ENCODE data around the gene RHOJ. TPM values are rescaled to one million over a fixed set of nuclear protein-coding genes. Genes with fewer than 3 reads are reported as not detected.

The RHOJ gene
- total RNA-seq, 1 donor = 0.43 TPM

DNA sequence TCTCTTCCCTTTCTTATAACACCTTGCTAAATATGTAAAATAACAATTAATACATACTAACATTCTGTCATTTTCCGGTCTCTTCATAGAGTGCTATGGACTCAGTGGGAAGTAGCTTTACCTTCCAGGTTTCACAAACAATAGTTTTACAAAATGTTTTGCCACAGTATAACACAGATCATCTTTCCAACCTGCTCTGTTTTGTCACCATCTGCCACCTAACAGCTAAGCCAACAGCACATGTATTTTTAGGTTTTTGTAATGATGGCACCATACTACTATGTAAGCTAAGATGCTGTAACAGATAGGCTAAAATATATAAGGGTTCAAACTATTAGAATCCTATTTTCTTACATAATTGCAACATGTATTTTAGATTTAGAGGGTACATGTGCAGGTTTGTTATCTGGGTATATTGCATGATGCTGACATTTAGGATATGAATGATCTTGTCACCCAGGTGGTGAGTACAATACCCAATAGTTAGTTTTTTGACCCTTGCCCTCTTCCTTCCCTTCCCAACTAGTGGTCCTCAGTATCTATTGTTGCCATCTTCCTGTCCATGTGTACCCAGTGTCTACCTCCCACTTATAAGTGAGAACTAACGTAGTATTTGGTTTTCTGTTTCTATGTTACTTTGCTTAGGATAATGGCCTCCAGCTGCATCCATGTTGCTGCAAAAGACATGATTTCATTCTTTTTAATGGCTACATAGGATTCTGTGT lies 8.7 kb downstream of the RHOJ start:
- TF ChIP-seq, protein P1, sequence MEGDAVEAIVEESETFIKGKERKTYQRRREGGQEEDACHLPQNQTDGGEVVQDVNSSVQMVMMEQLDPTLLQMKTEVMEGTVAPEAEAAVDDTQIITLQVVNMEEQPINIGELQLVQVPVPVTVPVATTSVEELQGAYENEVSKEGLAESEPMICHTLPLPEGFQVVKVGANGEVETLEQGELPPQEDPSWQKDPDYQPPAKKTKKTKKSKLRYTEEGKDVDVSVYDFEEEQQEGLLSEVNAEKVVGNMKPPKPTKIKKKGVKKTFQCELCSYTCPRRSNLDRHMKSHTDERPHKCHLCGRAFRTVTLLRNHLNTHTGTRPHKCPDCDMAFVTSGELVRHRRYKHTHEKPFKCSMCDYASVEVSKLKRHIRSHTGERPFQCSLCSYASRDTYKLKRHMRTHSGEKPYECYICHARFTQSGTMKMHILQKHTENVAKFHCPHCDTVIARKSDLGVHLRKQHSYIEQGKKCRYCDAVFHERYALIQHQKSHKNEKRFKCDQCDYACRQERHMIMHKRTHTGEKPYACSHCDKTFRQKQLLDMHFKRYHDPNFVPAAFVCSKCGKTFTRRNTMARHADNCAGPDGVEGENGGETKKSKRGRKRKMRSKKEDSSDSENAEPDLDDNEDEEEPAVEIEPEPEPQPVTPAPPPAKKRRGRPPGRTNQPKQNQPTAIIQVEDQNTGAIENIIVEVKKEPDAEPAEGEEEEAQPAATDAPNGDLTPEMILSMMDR (IDR thresholded peaks at IDR 0.05; ENCODE audit: insufficient read depth, low read depth, low read length) = no peak
- no peak for DNase-seq (ENCODE audit: low read depth)
- no peak overlapping the region for H3K4me3 ChIP-seq (ENCODE audit: low read depth, low read length)

DNA sequence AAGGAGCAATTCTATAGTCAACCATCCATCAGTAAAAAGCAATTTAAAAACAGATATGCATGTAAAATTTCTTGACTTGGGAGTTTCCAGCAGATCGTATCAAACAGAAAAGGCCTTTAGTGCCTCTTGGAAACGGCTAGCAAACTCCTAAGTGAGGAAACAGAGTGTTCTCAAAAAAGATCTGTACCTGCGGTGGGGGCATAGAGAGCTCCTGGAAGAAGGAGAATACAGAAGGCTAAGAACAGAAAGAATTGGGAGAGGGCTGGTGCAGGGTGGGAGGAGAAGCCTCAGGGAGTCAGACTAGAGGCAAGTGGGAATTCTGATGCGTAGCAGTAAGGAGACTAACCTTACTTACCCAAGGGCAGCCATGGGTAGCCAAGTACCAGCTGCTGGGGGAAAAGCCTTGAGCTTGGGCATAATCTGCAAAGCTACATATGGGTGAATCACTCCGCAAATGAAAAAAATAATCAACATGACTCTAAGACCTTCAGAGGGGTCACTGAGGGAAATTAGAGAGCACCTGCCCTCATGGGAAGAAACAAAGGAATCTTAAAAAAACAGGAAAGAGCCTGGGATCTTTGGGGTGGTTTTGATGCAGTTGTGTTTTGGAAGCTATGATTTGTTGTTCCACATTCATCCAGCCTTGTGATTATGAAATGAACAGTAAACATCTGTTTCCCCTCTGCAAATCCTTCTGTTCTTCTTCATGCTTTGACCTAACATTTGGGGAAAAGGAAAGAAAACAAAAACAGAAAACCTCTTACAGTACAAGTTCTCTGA lies 10.4 kb downstream of the RHOJ start:
- TF ChIP-seq, protein P1 (IDR thresholded peaks at IDR 0.05; ENCODE audit: insufficient read depth, low read depth, low read length) = no peak
- H3K4me3 ChIP-seq (ENCODE audit: low read depth, low read length) = no peak overlapping the region
- peak; percentile 2 for DNase-seq (ENCODE audit: low read depth)

DNA sequence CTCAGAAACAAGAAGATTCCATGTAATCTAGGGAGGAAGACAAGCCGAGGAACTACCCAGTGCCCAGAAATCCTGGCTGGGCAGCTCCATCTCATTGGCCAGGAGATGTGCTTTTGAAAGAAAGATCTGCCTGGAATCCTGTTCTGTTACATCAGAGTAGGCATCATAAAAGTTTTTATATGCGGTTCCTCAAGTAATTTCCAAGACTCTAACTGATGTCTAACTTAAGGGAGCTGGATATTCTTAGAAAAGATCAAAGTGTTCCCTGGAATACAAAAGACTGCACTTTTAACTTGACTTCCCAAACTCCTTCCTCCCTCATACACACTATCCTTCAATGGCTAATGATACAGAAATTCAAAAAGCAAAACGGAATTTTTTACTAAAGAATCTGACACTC lies 16.3 kb downstream of the RHOJ start:
- no peak overlapping the region for H3K4me3 ChIP-seq (ENCODE audit: low read depth, low read length)
- DNase-seq (ENCODE audit: low read depth) = no peak
- TF ChIP-seq, protein P1 (IDR thresholded peaks at IDR 0.05; ENCODE audit: insufficient read depth, low read depth, low read length) = no peak

DNA sequence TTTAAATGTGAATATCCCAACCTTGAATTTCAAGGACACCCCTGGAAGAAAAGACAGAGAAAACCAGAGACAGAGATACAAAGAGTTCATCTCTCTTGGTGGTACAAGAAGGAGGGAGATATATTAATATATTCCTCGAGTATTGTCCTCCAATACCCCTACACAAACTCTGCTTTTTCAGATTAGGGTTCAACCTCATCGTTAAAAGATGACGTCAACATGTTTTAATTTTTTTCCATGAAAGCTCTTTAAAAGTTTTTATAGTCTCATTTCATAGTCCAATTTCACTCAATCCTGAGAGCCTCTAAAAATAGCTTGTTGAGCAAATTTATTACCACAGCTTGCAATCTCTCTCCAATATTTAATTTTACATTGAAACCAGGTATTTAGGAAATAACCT lies 19.4 kb downstream of the RHOJ start:
- no peak overlapping the region for H3K4me3 ChIP-seq (ENCODE audit: low read depth, low read length)
- no peak for DNase-seq (ENCODE audit: low read depth)
- TF ChIP-seq, protein P1 (IDR thresholded peaks at IDR 0.05; ENCODE audit: insufficient read depth, low read depth, low read length) = no peak

DNA sequence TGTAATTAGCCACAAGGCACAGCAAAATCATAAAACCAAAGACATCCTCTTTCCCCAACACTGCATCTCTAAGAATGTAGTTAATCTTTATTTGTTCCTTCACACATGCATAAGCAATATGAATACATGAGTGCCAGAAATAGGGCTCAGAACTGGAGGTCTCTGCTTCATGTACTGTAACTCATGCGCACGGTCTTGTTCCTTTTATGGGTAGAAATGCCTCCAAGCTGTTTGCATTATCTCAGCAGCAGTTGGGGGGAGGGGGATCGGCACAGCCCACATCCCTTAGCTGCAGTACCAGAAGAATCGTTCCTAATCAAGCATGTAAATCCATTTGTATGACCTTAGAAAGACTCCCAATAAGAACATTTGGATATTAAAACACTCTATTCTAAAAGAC lies 20.0 kb downstream of the RHOJ start:
- no peak for DNase-seq (ENCODE audit: low read depth)
- H3K4me3 ChIP-seq (ENCODE audit: low read depth, low read length) = no peak overlapping the region
- TF ChIP-seq, protein P1 (IDR thresholded peaks at IDR 0.05; ENCODE audit: insufficient read depth, low read depth, low read length) = no peak

DNA sequence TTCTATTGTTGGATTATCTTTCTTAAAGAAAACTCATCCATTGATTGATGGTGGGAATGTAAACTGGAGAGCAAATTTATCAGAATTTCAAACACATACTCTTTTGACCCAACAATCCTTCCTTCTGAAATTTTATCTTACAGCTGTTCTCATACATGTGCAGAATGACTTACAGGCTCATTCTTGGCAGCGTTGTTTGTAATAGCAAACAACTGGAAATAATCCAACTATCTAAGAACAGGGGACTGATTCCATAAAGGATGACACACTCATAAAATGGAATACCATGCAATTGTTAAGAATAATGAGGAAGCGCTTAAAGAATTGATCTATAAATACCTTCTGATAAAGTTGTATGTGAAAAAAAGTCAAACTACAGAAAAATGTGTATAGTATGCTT lies 24.0 kb downstream of the RHOJ start:
- H3K4me3 ChIP-seq (ENCODE audit: low read depth, low read length) = no peak overlapping the region
- TF ChIP-seq, protein P1 (IDR thresholded peaks at IDR 0.05; ENCODE audit: insufficient read depth, low read depth, low read length) = no peak
- no peak for DNase-seq (ENCODE audit: low read depth)

All from fibroblast of villous mesenchyme (primary cell).